HPDE6-E6E7 (cell line): Measurements from ENCODE around the gene RPUSD4.
"Not testable (repeated sequence)": the region's sequence is repeated elsewhere in the genome, so short reads cannot be mapped to it uniquely, and the experiment has no call there.

Experiments
- DNase-seq: peaks from one replicate; pipeline ENCODE4 v3.0.0; 2011; ENCODE audit warnings: missing footprints; ENCODE audit errors: extremely low spot score

The RPUSD4 gene, protein sequence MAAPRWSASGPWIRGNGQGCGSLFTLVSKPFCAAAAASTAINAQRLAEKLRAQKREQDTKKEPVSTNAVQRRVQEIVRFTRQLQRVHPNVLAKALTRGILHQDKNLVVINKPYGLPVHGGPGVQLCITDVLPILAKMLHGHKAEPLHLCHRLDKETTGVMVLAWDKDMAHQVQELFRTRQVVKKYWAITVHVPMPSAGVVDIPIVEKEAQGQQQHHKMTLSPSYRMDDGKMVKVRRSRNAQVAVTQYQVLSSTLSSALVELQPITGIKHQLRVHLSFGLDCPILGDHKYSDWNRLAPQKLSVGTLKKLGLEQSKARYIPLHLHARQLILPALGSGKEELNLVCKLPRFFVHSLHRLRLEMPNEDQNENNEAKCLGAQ

DNA sequence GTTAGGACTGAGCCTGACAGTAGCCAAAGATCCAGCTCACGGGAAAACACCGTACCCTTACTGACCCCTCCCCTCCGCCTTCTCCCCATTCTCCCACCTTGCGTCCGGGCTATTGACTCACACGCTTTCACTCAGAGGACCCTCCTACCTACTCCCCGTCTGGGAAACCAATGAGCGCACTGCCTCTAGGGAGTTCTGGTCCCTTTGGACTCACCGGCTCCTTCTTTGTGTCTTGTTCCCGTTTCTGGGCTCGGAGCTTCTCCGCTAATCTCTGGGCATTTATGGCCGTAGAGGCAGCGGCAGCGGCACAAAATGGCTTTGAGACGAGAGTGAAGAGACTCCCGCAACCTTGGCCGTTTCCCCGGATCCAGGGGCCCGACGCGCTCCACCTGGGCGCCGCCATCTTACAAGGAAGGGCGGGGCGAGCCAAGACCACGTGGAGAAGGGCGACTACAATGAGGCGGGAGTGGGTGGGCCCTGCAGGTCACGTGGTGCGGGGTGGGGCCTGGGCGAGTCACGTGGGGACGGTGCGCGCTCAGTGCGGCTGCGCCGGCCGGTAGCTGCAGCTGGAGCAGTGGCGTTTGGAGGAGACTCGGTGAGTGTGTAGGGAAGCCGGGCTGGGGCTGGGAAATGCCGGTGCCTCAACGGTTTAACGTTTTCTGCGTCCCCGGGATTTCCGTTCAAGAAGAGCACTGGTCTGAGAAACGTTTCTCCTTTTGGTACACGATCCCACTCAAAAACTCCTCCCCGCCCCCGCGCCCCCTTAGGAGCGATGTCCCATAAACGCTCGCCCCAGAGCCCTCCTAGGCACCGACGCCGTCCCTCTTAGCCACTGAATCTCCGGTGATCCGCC is at the start of gene RPUSD4, which contains the start of gene FAM118B:
Gene RPUSD4, minus strand, starts transcription at position 415 of the 853 bp plus-strand sequence. Its CDS starts 12 bp downstream, at position 403.
Gene FAM118B, plus strand, starts transcription at position 547 of the 853 bp plus-strand sequence. CDS start 23,220 bp downstream, outside the sequence.
- peak; percentile 99 for DNase-seq

DNA sequence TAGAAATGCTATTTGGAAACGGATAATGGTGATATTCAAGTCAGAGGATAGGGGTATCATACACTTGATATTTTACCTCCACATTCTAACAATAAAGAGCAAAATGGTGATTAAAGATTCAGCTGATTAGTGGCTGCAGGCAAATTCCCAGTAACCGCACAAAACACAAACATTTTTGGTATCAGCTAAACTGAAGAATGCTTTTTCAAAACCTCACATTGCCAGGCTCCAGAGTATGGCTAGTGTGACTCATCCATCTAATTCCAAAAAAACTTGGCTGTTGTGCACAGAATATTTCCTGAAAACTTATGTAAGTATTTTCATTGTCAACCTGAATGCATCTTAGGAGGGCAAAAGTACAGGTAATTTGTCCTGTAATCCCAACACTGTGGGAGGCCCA is 46.3 kb upstream of the RPUSD4 start:
- no peak for DNase-seq

DNA sequence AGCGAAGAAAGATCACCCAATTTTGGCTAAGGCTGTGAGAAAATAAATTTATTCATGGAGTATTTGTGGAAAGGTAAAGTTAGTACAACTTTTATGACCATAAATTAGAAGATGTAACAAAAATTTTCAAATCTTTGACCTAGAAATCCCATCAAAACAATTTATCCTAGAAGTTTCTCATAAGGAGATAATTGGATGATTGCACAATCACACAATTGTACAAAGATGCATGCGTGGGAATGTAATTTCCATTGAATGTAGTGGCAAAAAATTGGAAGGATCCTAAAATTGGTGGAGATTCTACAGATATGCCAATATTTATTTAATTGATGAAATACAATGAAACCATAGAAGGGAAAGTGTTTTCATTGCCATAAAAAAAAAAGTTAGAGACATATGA is 45.7 kb upstream of the RPUSD4 start:
- no peak for DNase-seq

DNA sequence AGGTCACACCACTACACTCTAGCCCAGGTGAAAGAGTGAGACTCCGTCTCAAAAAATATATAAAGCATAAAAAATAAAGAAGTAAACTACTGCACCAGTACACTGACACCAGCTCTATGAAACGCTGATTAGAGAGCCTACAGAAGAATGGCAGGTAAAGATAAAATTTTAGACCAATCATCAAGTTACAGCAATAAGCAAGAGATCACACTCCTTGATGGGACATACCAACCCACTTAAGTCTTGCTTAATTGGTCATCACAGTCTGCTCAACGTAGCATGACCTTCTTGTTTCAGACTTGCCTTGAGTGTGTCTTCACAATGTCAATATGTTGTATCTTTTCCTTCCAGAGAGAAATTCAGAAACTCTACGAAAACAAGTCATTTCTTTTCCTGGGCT is 44.8 kb upstream of the RPUSD4 start:
- no peak for DNase-seq

DNA sequence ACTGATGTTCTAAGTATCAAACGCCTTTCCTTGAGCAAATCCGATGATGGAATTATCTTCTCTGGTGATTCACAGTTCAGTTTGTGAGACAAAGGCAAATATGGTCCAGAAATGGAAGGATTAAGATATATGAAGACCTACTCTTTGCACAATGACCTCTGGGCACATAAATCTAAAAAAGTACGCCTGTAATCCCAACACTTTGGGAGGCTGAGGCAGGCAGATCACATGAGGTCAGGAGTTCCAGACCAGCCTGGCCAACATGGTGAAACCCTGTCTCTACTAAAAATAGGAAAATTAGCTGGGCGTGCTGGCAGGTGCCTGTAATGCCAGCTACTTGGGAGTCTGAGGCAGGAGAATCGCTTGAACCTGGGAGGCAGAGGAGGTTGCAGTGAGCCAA is 44.1 kb upstream of the RPUSD4 start:
- not testable (repeated sequence) for DNase-seq

DNA sequence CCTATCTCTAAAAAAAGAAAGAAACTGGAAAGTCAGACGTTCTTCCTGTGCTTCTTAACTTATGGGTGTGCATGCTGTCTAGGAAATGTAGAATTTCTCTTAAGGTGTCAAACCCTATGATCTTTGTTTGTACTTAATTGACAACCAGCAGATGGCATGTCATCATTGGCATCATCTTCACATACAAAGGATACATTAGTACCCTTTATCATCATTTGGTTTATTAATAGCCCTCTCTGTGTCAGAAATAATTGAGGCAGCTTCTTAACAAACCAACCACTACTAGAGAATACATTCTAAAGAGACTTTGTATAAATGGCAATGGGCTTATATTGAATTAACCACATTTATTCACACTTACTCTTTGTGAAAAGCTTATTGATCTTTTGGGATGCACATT is 43.4 kb upstream of the RPUSD4 start:
- DNase-seq, result no peak

DNA sequence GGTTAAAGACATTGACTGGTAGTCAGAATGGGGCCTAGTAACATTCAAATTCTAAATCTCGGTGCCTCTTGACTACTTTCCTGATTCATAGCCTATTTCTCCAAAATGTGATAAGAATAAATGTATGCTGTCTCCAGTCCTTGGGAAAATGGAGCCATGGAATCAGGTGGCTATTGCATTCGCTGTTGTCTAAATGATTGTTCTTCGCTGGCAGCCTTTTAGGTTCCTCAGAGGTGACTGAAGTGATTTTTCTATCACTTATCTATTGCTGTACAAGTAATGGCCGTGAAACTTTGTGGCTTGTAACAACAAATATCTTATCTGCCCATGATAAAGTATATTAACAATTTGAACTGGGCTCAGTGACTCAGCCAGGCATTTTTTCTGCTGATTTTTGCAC is 41.8 kb upstream of the RPUSD4 start:
- no peak for DNase-seq

DNA sequence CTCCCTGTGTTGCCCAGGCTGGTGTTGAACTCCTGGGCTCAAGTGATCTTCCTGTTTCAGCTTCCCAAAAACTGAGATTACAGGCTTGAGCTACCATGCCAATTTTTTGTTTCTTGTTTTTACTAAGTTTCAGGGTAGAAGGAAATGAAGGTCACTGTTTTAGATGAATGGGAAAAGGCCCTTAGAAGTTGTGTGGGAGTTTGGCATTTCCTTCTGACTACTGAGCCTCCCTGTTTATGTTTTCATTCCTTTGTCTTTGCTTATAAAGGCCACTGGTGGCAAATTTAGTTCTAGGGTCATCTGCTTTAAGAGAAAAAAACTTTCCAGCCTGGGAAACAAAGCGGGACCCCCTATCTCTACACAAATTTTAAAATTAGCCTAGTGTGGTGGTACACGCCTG is 35.2 kb upstream of the RPUSD4 start:
- DNase-seq, result no peak

DNA sequence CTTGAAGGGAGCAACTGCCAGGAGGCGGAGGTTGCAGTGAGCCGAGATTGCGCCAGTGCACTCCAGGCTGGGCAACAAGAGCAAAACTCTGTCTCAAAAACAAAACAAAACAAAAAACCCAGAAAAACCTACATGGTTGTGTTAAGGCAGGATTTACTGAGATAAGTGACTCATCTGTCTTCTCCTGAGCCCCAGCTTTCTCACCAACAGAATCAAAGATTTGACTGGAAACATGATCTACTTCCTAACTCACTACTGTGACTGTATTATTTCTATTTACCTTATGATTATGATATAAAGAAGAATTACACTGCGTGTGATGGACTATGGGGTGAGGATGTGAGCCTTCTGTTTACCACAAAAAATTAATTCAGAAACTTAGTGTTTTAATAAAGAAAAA is 21.9 kb upstream of the RPUSD4 start:
- DNase-seq, result no peak

DNA sequence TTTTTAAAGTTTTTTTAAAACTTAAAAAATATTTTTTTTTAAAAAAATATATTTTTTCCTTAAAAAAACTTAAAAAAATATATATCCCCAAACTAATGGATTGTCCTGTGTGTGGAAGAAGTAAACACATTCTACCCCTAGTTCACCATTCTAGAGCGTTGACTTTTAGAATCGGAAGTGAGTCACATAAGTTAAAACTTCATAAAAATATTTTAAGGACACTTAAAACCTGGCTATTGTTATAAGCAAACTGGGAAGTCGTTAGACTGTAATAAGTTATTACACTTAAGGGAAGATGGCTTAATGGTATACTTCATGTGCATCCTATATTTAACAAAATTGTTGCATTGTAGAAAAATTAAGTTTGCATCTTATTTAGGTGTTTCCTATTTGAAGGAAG is 21.2 kb upstream of the RPUSD4 start:
- no peak for DNase-seq

DNA sequence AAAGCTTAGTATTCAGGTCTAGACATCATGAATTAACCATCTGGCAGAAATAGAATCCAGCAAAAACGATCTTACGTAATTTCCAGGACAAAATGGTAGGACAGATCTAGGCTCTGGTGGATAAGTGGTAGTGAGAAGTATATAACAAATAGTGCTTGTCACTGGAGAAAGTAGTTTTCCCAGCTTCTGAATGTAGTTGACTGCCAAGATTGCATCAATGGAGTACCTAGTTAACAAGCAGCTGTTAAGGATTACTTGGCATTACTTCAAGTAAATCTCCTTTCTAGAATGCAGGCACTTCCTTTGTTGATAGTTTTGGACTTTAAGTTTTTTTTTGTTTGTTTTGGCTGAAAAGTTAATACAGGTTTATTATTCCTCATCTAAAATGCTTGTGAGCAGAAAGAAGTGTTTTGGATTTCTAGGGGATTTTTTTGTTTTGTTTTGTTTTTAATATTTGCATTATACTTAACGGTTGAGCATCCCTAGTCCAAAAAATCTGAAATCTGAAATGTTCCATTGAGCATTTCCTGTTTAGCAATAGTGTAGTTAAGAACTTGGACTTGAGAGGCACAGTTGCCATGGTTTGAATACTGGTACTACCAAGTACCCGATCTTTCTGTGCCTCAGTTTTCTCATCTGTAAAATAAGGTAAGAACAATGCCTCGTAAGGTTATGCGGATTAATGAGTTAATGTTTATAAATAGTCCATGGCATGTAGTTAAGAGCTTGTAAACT is 20.4 kb upstream of the RPUSD4 start:
- no peak for DNase-seq

DNA sequence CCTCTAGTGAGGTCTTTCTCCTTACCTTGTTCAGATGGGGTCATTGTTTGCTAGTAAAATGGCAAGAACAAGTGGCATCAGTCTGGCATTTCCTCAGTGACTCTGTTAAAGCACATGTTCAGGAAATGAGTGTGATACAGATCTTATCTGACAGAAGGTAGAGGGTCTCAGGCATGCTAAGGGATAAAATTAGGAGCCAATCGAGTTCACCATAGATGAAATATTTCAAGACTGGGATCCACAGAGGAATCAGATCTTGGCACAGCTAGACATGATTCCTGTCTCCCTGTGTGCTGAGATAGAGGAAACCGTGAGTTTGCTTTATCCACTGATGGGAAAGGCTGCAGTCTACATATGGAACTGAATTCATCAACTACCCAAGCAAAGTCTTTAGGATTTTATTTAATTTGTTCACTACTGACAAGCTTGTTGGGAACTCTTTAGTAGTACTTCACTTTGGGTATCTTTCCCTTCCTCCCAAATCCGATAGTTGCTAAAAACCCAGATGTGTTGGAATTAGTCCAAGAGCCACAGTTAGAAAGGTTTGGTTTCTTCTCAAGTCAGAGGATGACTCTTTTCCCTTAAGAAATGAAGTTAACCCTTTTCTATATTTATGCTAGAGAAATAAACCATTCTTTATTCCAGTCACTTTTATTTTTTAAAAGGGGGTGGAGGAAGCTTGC is 18.5 kb upstream of the RPUSD4 start:
- no peak for DNase-seq

DNA sequence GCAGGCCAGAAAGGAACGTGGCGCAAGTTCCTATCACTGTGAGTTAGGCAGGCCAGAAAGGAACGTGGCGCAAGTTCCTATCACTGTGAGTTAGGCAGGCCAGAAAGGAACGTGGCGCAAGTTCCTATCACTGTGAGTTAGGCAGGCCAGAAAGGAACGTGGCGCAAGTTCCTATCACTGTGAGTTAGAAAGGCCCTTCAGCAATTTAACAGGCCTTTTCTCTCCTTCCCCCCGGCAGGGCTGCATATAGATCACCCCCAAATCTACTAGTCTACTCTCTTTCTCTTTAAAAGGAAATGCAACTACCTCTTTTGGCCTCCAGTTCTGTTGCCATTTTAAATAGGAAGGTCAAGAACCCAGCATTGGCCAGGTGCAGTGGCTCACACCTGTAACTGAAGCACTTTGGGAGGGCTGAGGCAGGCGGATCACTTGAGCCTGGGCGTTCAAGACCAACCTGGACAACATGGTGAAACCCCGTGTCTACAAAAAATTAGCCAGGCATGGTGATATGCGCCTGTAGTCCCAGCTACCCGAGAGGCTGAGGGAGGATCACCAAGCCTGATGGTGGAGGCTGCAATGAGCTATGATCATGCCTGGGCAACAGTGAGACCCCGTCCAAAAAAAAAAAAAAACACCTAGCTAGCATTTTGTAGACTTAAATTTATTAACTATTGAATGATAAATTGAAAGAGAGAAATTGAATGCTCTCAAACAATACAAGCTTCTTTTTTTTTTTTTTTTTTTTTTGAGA is 15.1 kb upstream of the RPUSD4 start:
- DNase-seq, result no peak

DNA sequence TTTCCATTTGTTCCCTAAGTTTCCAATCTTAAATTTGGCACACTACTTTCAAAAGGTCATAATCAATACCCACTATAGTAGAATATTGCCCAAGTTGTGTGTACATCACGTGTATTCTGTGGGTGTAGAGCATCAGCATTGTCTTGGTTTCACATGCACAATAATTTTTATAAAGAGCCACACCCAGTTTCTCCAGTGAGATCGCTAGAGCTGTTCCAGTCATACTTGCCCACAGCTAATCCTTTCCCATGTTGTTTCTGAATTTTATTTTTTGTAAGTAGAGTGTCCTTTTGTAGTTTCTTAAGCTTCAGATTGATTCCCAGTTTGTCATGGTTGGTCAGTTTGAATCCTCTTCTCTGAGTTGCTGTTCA is 13.8 kb upstream of the RPUSD4 start:
- no peak for DNase-seq

DNA sequence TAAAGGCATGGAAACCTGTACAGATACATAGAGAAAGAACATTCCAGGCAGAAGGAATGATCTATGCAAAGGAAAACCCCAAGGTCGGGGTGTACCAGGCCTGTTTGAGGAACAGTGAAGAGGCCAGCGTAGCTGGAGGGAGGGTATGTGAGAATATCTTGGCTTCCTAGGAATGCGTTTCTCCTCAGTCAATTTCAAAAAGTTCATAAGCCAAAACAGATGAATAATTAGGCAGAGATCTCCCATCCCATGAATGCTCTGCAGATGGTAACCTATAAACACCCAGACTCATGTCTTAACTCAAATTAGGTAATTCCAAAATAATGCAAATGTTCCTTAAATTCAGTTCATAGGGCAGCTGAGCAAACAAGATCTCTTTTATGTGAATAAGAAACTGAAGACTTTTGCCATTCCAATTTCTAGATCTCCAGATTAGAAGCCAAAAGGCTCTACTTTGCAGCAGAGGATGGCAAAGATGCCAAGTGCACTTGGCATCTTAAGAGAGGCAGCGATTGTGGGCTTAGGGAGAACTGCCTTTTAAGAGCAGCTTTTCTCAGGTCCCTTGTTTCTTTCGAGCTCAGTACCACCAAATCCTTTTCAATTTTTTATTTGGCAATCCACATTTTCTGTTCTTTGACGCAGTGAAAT is 13.3 kb upstream of the RPUSD4 start:
- no peak for DNase-seq

DNA sequence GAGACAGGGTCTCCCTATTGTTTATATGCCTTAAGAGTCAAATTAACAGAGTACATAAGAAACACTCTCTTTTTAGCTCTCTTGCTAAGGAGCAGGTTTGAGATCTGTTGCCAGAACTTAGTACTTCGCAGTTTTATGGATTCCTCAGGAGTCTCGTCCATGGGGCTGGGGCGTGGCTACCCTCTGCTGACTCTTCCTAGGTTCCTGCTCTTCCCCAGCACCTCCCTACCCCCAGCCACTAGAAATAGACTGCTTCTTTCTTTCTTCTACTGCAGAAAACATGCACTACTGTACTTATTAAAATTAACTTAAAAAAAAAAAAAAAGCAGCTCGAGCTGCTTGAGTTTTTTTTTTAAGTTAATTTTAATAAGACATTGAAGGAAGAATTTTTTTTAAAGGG is 8.1 kb upstream of the RPUSD4 start:
- no peak for DNase-seq

DNA sequence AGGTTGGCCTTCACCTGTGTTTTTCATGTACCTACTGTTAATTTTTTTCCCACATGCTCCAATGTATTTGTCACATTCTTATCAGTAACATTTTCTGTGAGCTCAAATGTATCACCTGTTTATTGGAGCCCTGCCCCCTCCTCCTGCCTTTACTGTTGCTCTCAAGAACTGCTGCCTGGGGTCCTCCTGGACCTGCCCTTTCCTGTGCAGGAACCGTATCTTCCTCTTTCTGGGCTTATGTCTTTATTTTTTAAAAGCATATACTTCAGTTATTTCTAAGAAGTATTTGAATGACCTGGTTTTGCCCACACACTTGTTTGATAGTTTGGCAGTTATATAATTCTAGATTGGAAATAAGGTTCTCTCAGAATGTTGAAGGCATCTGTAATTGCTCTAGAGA is 6.0 kb upstream of the RPUSD4 start:
- no peak for DNase-seq

DNA sequence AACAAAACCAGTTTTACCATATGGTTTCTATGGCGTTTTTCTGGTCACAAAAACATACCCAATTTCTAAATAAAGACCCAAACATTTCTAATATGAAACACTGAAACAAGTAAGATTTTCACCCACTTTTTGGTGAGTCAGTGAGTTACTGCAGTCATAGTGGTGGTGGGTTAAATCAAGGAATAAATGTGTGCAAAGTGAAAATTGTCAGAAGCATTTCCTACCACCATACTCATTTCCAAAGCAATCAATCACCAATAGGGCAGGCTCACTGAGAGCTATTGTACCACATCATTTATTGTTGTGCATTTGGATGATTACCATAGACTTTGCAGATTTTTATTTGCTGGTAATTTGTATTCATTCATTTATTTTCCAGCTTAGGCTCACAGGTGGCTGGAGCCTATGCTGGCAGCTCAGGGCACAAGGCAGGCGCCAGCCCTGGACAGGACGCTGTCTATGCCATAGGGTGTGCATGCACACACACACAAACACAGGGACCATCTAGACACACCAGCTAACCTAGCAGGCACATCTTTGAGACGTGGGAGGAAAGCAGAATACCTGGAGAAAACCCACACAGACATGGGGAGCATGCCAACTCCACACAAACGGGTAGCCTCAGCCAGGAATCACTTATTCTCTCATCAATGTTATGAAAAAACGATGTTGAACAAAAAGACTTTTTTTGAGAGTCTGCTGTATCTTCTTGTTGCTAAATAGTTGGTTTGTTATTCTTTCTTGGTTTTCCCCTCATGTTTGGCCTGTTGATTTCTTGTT is 5.3 kb upstream of the RPUSD4 start:
- DNase-seq, result no peak

DNA sequence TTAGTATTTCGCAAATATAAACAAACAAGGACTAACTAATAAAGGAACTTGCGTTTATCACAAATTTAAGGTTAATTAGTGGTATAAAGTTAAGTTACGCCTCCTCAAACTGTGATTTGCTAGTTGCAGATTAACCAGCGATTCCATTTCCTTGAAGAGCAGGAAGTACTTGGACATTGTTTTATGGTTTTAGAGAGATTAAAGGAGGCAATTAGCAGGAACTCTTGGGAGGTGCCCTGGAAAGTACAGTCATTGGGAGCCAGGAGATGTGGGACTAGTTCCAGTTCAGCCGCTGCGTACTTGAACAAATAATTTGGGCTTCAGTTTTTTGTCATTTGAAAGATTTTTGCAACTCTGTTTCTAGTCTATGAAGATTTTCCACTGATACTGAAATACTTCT is 3.4 kb upstream of the RPUSD4 start:
- no peak for DNase-seq

DNA sequence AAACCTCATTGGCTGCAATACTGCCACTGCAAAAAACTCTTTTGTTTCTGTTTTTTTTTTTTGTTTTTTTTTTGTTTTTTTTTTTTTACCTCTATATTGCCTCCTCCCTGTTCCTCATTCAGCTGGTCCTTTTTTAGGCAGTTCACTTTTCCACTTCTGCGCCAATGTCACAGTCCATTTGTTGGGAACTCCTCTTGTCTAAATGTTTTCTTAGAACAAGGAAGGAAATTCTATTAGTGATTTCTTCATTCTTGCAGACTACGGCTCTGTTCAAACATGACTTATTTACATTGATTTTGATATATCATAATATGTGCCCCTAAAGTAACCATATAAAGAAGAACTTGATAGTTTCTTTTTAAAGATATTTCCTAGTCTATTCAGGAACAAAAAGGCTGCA is 3.0 kb upstream of the RPUSD4 start:
- DNase-seq, result no peak
